Peyer's patch (tissue), 4 donors: ENCODE results near the gene RNF14. TPM values are rescaled to one million over a fixed set of nuclear protein-coding genes. Genes with fewer than 3 reads are reported as not detected.

Experiments
- DNase-seq, 3 donors: peaks; one replicate each; pipeline ENCODE4 v3.0.0-alpha.2; 2017 to 2019
- H3K27ac ChIP-seq, 4 donors: fragments of 200-600 bp; sonication (generic); one replicate each; pipeline ENCODE4 v1.5.1; 2016 to 2019
- H3K27me3 ChIP-seq, 2 donors: fragments of 200-600 bp; sonication (generic); one replicate each; pipeline ENCODE4 v1.5.1; 2019
- H3K36me3 ChIP-seq, 3 donors: fragments of 200-600 bp; sonication (generic); one replicate each; pipeline ENCODE4 v1.5.1; 2016 to 2019
- H3K4me1 ChIP-seq, 4 donors: fragments of 200-600 bp; sonication (generic); one replicate each; pipeline ENCODE4 v1.5.1; 2016 to 2019
- H3K4me3 ChIP-seq, 4 donors: fragments of 200-600 bp; sonication (generic); 1 replicate in 3 of 4; 2 replicates in 1 of 4; pipeline ENCODE4 v1.5.1; 2016 to 2019; ENCODE audit warnings: mild to moderate bottlenecking in 1 of 4
- H3K9me3 ChIP-seq, 4 donors: fragments of 200-600 bp; sonication (generic); one replicate each; pipeline ENCODE4 v1.5.1; 2016 to 2019; ENCODE audit warnings: mild to moderate bottlenecking in 1 of 4
- POLR2A ChIP-seq, 2 donors: fragments of 450-650 bp; IDR thresholded peaks; one replicate each; pipeline ENCODE4 v1.5.1; 2017; ENCODE audit warnings: antibody characterized with exemption in 2 of 2, mild to moderate bottlenecking in 2 of 2, moderate library complexity in 2 of 2
- total RNA-seq, 4 donors: library from RNA; depleted of rRNA; stranded (reverse); fragments of >200 nt; gene quantifications; one replicate each; pipeline ENCODE4 v1.1.0, GENCODE V29; 2016
- TF ChIP-seq, protein P1 (sequence below), 6 experiments: fragments of 450-650 bp in 4 of 6; fragments of 200-600 bp in 2 of 6; sonication (generic) in 1 of 6; IDR thresholded peaks; one replicate each; pipeline ENCODE4 v1.5.1; 2017 to 2019; ENCODE audit warnings: antibody characterized with exemption in 6 of 6, mild to moderate bottlenecking in 3 of 6, moderate library complexity in 1 of 6

The RNF14 gene
- total RNA-seq, 4 donors from 2014 or later, result 20.6 to 37.8 (median 34.6) TPM

- H3K4me1 ChIP-seq, result peaks cover 0 to 8% (median 0%) of the 10 kb centered on the region in 4 donors
- H3K27ac ChIP-seq, result no peak overlapping the region
- no peaks in the 10 kb centered on the region for H3K27me3 ChIP-seq
- peak in 1 of 3 donors; percentile 33 for DNase-seq
- no peaks in the 10 kb centered on the region for H3K9me3 ChIP-seq
- peaks cover 0 to 23% (median 0%) of the 10 kb centered on the region in 3 donors for H3K36me3 ChIP-seq
- TF ChIP-seq, protein P1, sequence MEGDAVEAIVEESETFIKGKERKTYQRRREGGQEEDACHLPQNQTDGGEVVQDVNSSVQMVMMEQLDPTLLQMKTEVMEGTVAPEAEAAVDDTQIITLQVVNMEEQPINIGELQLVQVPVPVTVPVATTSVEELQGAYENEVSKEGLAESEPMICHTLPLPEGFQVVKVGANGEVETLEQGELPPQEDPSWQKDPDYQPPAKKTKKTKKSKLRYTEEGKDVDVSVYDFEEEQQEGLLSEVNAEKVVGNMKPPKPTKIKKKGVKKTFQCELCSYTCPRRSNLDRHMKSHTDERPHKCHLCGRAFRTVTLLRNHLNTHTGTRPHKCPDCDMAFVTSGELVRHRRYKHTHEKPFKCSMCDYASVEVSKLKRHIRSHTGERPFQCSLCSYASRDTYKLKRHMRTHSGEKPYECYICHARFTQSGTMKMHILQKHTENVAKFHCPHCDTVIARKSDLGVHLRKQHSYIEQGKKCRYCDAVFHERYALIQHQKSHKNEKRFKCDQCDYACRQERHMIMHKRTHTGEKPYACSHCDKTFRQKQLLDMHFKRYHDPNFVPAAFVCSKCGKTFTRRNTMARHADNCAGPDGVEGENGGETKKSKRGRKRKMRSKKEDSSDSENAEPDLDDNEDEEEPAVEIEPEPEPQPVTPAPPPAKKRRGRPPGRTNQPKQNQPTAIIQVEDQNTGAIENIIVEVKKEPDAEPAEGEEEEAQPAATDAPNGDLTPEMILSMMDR (IDR thresholded peaks at IDR 0.05), result no peak
- TF ChIP-seq POLR2A (IDR thresholded peaks at IDR 0.05), result no peak
- H3K4me3 ChIP-seq, result no peak overlapping the region
Measured at GRCh38 chr5:141942185-141942857, 26.6 kb upstream of the RNF14 start.

DNA sequence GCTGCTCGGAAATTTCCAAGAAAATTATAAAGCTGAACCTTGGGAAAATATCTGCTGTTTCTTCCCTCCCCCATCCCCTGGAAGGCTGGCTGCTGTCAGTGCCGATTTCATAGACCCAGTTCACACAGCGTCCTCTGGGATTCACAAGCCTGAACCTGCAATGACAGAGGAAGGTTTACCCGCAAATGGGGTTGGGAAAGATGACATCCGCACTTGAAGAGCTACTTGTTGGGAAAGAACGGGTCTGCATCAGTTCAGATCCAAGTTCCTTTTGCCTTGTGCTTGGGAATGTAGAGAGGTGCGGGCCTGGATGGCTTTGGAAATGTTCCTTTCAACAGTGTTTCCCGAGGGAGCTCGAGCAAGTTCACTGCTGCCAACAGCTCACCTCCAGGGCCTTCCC is 24.8 kb upstream of the RNF14 start:
- Histone ChIP-seq H3K4me1 (peaks cover 0 to 8% (median 0%) of the 10 kb centered on the region in 4 donors), H3K36me3 (peaks cover 0 to 6% (median 0%) of the 10 kb centered on the region in 3 donors), H3K4me3 (no peak overlapping the region), H3K9me3 (no peaks in the 10 kb centered on the region), H3K27ac (no peak overlapping the region), H3K27me3 (no peaks in the 10 kb centered on the region)
- TF ChIP-seq, protein P1 (IDR thresholded peaks at IDR 0.05), result no peak
- no peak for TF ChIP-seq POLR2A (IDR thresholded peaks at IDR 0.05)
- no peak for DNase-seq

DNA sequence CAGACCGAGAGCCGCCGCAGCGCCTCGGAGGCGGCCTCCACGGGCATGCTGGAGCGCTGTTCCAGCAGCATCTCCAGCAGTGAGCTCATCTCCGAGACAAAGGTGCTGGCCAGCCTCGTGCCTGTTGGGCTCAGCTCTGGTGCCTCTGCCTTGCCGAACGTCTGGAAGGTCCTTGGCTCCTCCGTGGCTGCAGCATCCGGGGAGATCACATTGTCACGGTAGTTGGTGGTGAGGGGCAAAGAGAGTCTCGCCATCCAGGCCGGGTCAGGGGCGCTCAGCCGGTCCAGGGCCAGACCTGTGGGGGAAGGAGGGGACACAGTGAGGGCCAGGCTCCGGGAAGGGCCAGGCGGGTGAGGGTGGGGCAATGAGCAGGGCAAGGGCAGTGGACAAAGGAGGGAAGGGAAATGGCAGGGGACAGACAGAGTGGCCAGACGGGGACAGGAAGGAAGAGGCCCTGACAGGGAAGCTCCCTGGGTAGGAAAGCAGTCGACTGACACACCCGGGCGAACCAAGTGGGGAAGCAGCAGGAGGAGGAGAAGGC is 23.3 kb upstream of the RNF14 start:
- peak in 1 of 3 donors; percentile 45 for DNase-seq
- Histone ChIP-seq H3K4me3 (no peak overlapping the region), H3K27ac (no peak overlapping the region), H3K4me1 (peaks cover 0 to 8% (median 0%) of the 10 kb centered on the region in 4 donors), H3K9me3 (no peaks in the 10 kb centered on the region), H3K27me3 (no peaks in the 10 kb centered on the region), H3K36me3 (no peaks in the 10 kb centered on the region)
- no peak for TF ChIP-seq POLR2A (IDR thresholded peaks at IDR 0.05)
- TF ChIP-seq, protein P1 (IDR thresholded peaks at IDR 0.05), result no peak

DNA sequence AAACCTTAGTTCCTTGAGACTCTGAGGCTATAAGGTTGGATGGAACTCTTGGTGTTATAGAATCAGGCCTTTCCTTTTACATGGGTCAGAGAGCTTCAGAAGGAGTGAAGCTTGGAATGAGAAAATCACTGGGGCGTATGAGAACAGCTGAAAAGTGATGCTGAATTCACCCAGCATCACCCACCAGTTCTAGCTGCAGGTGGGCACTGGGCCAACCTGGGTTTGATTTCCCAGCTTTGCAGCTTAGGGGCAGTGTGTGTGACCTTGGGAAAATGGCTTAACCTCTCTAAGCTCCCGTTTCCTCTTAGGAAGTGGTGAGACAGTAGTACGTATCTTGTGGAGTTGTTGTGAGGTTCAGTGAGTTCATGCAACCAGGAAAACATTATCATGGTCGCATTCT is 21.6 kb upstream of the RNF14 start:
- Histone ChIP-seq H3K27me3 (no peaks in the 10 kb centered on the region), H3K9me3 (no peaks in the 10 kb centered on the region), H3K36me3 (no peaks in the 10 kb centered on the region), H3K27ac (no peak overlapping the region), H3K4me3 (no peak overlapping the region), H3K4me1 (peaks cover 0 to 4% (median 0%) of the 10 kb centered on the region in 4 donors)
- peak in 1 of 3 donors; percentile 7 for DNase-seq
- TF ChIP-seq, protein P1 (IDR thresholded peaks at IDR 0.05), result no peak
- no peak for TF ChIP-seq POLR2A (IDR thresholded peaks at IDR 0.05)

DNA sequence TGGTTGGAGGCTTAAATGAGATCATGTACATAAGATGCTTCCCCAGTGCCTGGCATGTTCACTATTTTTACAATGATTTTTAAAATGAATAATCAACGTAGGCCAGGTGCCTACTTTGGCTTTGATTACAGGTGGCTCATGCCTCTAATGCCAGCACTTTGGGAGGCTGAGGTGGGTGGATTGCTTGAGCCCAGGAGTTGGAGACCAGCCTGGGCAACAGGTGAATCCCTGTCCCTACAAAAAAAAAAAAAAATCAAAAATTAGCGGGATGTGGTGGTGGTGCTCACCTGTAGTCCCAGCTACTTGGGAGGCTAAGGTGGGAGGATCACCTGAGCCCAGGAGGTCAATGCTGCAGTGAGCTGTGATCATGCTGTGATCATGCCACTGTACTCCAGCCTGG is 20.1 kb upstream of the RNF14 start:
- Histone ChIP-seq H3K4me3 (no peak overlapping the region), H3K36me3 (no peaks in the 10 kb centered on the region), H3K27me3 (no peaks in the 10 kb centered on the region), H3K27ac (no peak overlapping the region), H3K9me3 (no peaks in the 10 kb centered on the region), H3K4me1 (peaks cover 0 to 4% (median 0%) of the 10 kb centered on the region in 4 donors)
- TF ChIP-seq POLR2A (IDR thresholded peaks at IDR 0.05), result no peak
- TF ChIP-seq, protein P1 (IDR thresholded peaks at IDR 0.05), result no peak
- peak in 1 of 3 donors; percentile 5 for DNase-seq
